ENCODE data around the gene HDAC4. TPM values are rescaled to one million over a fixed set of nuclear protein-coding genes. Genes with fewer than 3 reads are reported as not detected.

Gene HDAC4
- total and polyA plus RNA-seq, 2 of the 8 experiments (the other 6 are each of a cell fraction or from before 2014, with no cell fraction given) = 15.4 to 31.5 TPM

- no peak for TF ChIP-seq CHD7 (IDR thresholded peaks at IDR 0.05; ENCODE audit: insufficient replicate concordance, low read length)
- TF ChIP-seq POU5F1 (IDR thresholded peaks at IDR 0.05; ENCODE audit: low read depth, low read length) = no peak
- no peak for TF ChIP-seq GABPA (IDR thresholded peaks at IDR 0.05; ENCODE audit: borderline replicate concordance, insufficient read depth, low read length)
- TF ChIP-seq RAD21 (IDR thresholded peaks at IDR 0.05 in 1 of 2, conservative IDR thresholded peaks at IDR 0.05 in 1 of 2; ENCODE audit: low read depth in 2 of 2, low read length in 2 of 2) = peak; percentile 72 to 83
- TF ChIP-seq CTCF (IDR thresholded peaks at IDR 0.05; ENCODE audit: control extremely low read depth in 1 of 3, insufficient read depth in 1 of 3, low read depth in 1 of 3, low read length in 3 of 3) = peak; percentile 54 to 71 (median 62)
These were observed 21.1 kb downstream of the HDAC4 start (continued) for GRCh38 chr2:239379641-239380170.

Data from H1 (cell line).